Keratinocyte (primary cell): ENCODE results near the gene C1orf174. TPM values are rescaled to one million over a fixed set of nuclear protein-coding genes. Genes with fewer than 3 reads are reported as not detected.

Experiments used
- DNase-seq: peaks from one replicate; pipeline ENCODE4 v3.0.0-alpha.2; 2011; ENCODE audit warnings: low read depth, missing footprints, low spot score
- FAIRE-seq: peaks from 2 replicates; lab custom pipeline; 2011; peaks lifted over from hg19 to GRCh38; lab: Jason Lieb, UNC
- H2AFZ ChIP-seq: 2 replicates; pipeline ENCODE4 v1.6.0; 2012; ENCODE audit warnings: low read length, control low read depth, inconsistent platforms; ENCODE audit not compliant: control insufficient read depth
- H3K27ac ChIP-seq: 2 replicates; pipeline ENCODE4 v1.5.1; 2011; ENCODE audit warnings: low read length; ENCODE audit not compliant: control insufficient read depth, insufficient read depth
- H3K27me3 ChIP-seq: 3 replicates; pipeline ENCODE4 v1.6.0; 2011; ENCODE audit warnings: low read length; ENCODE audit not compliant: control insufficient read depth, insufficient read depth; ENCODE audit errors: extremely low read depth
- H3K36me3 ChIP-seq, 2 experiments: 2 replicates in 1 of 2; 3 replicates in 1 of 2; pipeline ENCODE4 v1.5.1; 2011; ENCODE audit warnings: low read length in 2 of 2, mild to moderate bottlenecking in 1 of 2; ENCODE audit not compliant: control insufficient read depth in 2 of 2, insufficient read depth in 2 of 2; ENCODE audit errors: extremely low read depth in 1 of 2
- H3K4me1 ChIP-seq: 3 replicates; pipeline ENCODE4 v1.5.1; 2011; ENCODE audit warnings: low read length; ENCODE audit not compliant: control insufficient read depth, insufficient read depth; ENCODE audit errors: extremely low read depth
- H3K4me2 ChIP-seq: 3 replicates; pipeline ENCODE4 v1.6.0; 2011; ENCODE audit warnings: low read depth, low read length; ENCODE audit not compliant: control insufficient read depth, insufficient read depth; ENCODE audit errors: extremely low read depth
- H3K4me3 ChIP-seq, 3 experiments: fragments of 200-600 bp in 1 of 3; sonication (generic) in 1 of 3; 2 replicates in 2 of 3; 3 replicates in 1 of 3; pipeline ENCODE4 v1.5.1; 2011 to 2016; ENCODE audit warnings: low read length in 3 of 3, mild to moderate bottlenecking in 3 of 3, control low read depth in 2 of 3, inconsistent platforms in 1 of 3, low read depth in 1 of 3, mixed read lengths in 1 of 3, mixed run types in 1 of 3, moderate library complexity in 1 of 3; ENCODE audit not compliant: control insufficient read depth in 2 of 3, insufficient read depth in 2 of 3; ENCODE audit errors: extremely low read depth in 1 of 3
- H3K79me2 ChIP-seq: 2 replicates; pipeline ENCODE4 v1.6.0; 2012; ENCODE audit warnings: low read length; ENCODE audit not compliant: control insufficient read depth, insufficient read depth
- H3K9ac ChIP-seq: 3 replicates; pipeline ENCODE4 v1.6.0; 2011; ENCODE audit warnings: low read length; ENCODE audit not compliant: control insufficient read depth, insufficient read depth; ENCODE audit errors: extremely low read depth
- H3K9me1 ChIP-seq: 3 replicates; pipeline ENCODE4 v1.6.0; 2011; ENCODE audit warnings: low read length; ENCODE audit not compliant: control insufficient read depth, insufficient read depth; ENCODE audit errors: extremely low read depth
- H3K9me3 ChIP-seq: 2 replicates; pipeline ENCODE4 v1.5.1; 2012; ENCODE audit warnings: low read depth, low read length; ENCODE audit not compliant: control insufficient read depth
- H4K20me1 ChIP-seq: 3 replicates; pipeline ENCODE4 v1.6.0; 2011; ENCODE audit warnings: low read length; ENCODE audit not compliant: control insufficient read depth, insufficient read depth; ENCODE audit errors: extremely low read depth
- CTCF ChIP-seq, 3 experiments: IDR thresholded peaks in 1 of 3; conservative IDR thresholded peaks in 1 of 3; optimal IDR thresholded peaks in 1 of 3; 2 replicates in 2 of 3; 3 replicates in 1 of 3; pipeline versions ENCODE3 to v1.5.1; 2011; ENCODE audit warnings: low read length in 3 of 3, mild to moderate bottlenecking in 3 of 3, moderate library complexity in 2 of 3, control low read depth in 1 of 3, inconsistent platforms in 1 of 3; ENCODE audit not compliant: insufficient read depth in 2 of 3; ENCODE audit errors: extremely low read depth in 1 of 3
- EZH2 ChIP-seq: IDR thresholded peaks from one replicate; pipeline ENCODE4 v1.6.1; 2012; ENCODE audit warnings: inconsistent platforms, mild to moderate bottlenecking, low read length, moderate library complexity
- dilution Hi-C: fragments of 300-500 bp; cut with MboI; formaldehyde crosslinking; loops from one replicate; pipeline ENCODE4 v1.7.0; 2020; ENCODE audit warnings: low sequenced_read_pairs; ENCODE audit not compliant: extremely low pct_ligation_motif_present
- polyA plus RNA-seq, 5 experiments: library from polyadenylated mRNA; depleted of rRNA in 3 of 5; stranded (reverse) in 3 of 5; stranded (forward) in 1 of 5; unstranded in 1 of 5; fragments of >200 nt; gene quantifications; 1 replicate in 1 of 5; 2 replicates in 3 of 5; 3 replicates in 1 of 5; pipeline versions ENCODE4 v1.2.1 to v1.2.3, GENCODE V29; 2011 to 2012; ENCODE audit warnings: missing spikeins in 2 of 5, low read depth in 1 of 5, low replicate concordance in 1 of 5

The C1orf174 gene
- polyA plus RNA-seq, 1 donor (not counting 4 experiments of a cell fraction or from before 2014, with no cell fraction given), result 26.8 TPM

- dilution Hi-C loops, result no loop called here
- DNase-seq, result no peak
- H3K4me1 ChIP-seq, result no peaks in the 10 kb centered on the region
- H2AFZ ChIP-seq, result no peak overlapping the region
- FAIRE-seq, result no peak
- H3K4me2 ChIP-seq, result no peak overlapping the region
- TF ChIP-seq CTCF (optimal IDR thresholded peaks at IDR 0.05 in 1 of 3, IDR thresholded peaks at IDR 0.05 in 1 of 3, conservative IDR thresholded peaks at IDR 0.05 in 1 of 3; ENCODE audit: extremely low read depth in 1 of 3, insufficient read depth in 2 of 3, low read length in 3 of 3) (no peak), EZH2 (no peak)
- peaks cover under 1 to 19% of the 10 kb centered on the region in 2 experiments for H3K36me3 ChIP-seq
- no peaks in the 10 kb centered on the region for H3K9me1 ChIP-seq
- peaks cover 3% of the 10 kb centered on the region for H3K9me3 ChIP-seq
- H3K9ac ChIP-seq, result no peak overlapping the region
- H3K27ac ChIP-seq, result no peak overlapping the region
- no peak overlapping the region for H3K4me3 ChIP-seq
- H4K20me1 ChIP-seq, result no peaks in the 10 kb centered on the region
- no peaks in the 10 kb centered on the region for H3K27me3 ChIP-seq
- H3K79me2 ChIP-seq, result no peaks in the 10 kb centered on the region
Observed at GRCh38 chr1:3874736-3875135, 25.3 kb downstream of the C1orf174 start.

GRCh38 chr1:3872546-3872945 lies 27.5 kb downstream of the C1orf174 start:
- no peak for DNase-seq
- H3K4me1 ChIP-seq, result no peaks in the 10 kb centered on the region
- H3K4me3 ChIP-seq, result no peak overlapping the region
- H3K27me3 ChIP-seq, result no peaks in the 10 kb centered on the region
- H3K79me2 ChIP-seq, result no peaks in the 10 kb centered on the region
- TF ChIP-seq EZH2 (no peak), CTCF (optimal IDR thresholded peaks at IDR 0.05 in 1 of 3, IDR thresholded peaks at IDR 0.05 in 1 of 3, conservative IDR thresholded peaks at IDR 0.05 in 1 of 3; ENCODE audit: extremely low read depth in 1 of 3, insufficient read depth in 2 of 3, low read length in 3 of 3) (no peak)
- H3K9ac ChIP-seq, result no peak overlapping the region
- H3K4me2 ChIP-seq, result no peak overlapping the region
- no peaks in the 10 kb centered on the region for H4K20me1 ChIP-seq
- peaks cover 14 to 20% of the 10 kb centered on the region in 2 experiments for H3K36me3 ChIP-seq
- H3K9me1 ChIP-seq, result no peaks in the 10 kb centered on the region
- dilution Hi-C loops, result no loop called here
- no peak for FAIRE-seq
- H3K9me3 ChIP-seq, result peaks cover 1% of the 10 kb centered on the region
- no peak overlapping the region for H2AFZ ChIP-seq
- H3K27ac ChIP-seq, result no peak overlapping the region
